ENCODE results near the gene HOXC10. TPM values are rescaled to one million over a fixed set of nuclear protein-coding genes. Genes with fewer than 3 reads are reported as not detected.
A peak's percentile ranks its signal among the peaks of the same experiment; 100 is the strongest.

The HOXC10 gene
- total RNA-seq, 1 experiment from 2014 or later = 154 TPM

GRCh38 chr12:53954694-53955035 is 30.3 kb upstream of the HOXC10 start, which contains the start of gene HOXC12:
Gene HOXC12 (plus strand): TSS chr12:53954903. CDS start chr12:53954930, 27 bp downstream.
- ChIA-PET CTCF (no interaction called here), POLR2A (no interaction called here)
- TF ChIP-seq, protein P1, sequence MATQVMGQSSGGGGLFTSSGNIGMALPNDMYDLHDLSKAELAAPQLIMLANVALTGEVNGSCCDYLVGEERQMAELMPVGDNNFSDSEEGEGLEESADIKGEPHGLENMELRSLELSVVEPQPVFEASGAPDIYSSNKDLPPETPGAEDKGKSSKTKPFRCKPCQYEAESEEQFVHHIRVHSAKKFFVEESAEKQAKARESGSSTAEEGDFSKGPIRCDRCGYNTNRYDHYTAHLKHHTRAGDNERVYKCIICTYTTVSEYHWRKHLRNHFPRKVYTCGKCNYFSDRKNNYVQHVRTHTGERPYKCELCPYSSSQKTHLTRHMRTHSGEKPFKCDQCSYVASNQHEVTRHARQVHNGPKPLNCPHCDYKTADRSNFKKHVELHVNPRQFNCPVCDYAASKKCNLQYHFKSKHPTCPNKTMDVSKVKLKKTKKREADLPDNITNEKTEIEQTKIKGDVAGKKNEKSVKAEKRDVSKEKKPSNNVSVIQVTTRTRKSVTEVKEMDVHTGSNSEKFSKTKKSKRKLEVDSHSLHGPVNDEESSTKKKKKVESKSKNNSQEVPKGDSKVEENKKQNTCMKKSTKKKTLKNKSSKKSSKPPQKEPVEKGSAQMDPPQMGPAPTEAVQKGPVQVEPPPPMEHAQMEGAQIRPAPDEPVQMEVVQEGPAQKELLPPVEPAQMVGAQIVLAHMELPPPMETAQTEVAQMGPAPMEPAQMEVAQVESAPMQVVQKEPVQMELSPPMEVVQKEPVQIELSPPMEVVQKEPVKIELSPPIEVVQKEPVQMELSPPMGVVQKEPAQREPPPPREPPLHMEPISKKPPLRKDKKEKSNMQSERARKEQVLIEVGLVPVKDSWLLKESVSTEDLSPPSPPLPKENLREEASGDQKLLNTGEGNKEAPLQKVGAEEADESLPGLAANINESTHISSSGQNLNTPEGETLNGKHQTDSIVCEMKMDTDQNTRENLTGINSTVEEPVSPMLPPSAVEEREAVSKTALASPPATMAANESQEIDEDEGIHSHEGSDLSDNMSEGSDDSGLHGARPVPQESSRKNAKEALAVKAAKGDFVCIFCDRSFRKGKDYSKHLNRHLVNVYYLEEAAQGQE (IDR thresholded peaks at IDR 0.05; ENCODE audit: insufficient read depth in 1 of 2, low read depth in 2 of 2, low read length in 1 of 2) = no peak
- TF ChIP-seq SIN3A (IDR thresholded peaks at IDR 0.05; ENCODE audit: borderline replicate concordance, insufficient read depth, low read depth, low read length) = no peak
- no peak for TF ChIP-seq TCF7L2 (IDR thresholded peaks at IDR 0.05; ENCODE audit: low read depth, low read length)
- TF ChIP-seq POLR2AphosphoS5 (IDR thresholded peaks at IDR 0.05; ENCODE audit: low read depth, low read length) = no peak
- TF ChIP-seq CTCF (IDR thresholded peaks at IDR 0.05) = no peak
- Histone ChIP-seq H3K27me3 (ENCODE audit: control insufficient read depth, insufficient read depth, low read length) (no peaks in the 10 kb centered on the region), H3K9me3 (ENCODE audit: control insufficient read depth, insufficient read depth, low read depth, low read length) (no peaks in the 10 kb centered on the region), H3K4me3 (ENCODE audit: low read depth in 2 of 2, low read length in 2 of 2) (peak within 1 kb of the TSS in 1 of 2 experiments; percentile 26; a peak in 1 of 4 replicates), H3K36me3 (ENCODE audit: control insufficient read depth, insufficient read depth, low read length) (no peaks in the 10 kb centered on the region), H3K4me1 (ENCODE audit: control insufficient read depth, insufficient read depth, low read length) (peaks cover 81% of the 10 kb centered on the region), H3K27ac (ENCODE audit: low read length) (peak within 1 kb of the TSS; percentile 98)
- no TSS peak for BruUV-seq (replicated peaks)
- in situ Hi-C loops (cut with HindIII; ENCODE audit: low pct_unique_long_range_greater_than_20kb, low sequenced_read_pairs) (no loop called here), intact Hi-C loops (cut with micrococcal nuclease; ENCODE audit: unreplicated experiment) (no loop called here)
- ATAC-seq (no peak), DNase-seq (ENCODE audit: low read depth, low spot score) (no peak)

DNA sequence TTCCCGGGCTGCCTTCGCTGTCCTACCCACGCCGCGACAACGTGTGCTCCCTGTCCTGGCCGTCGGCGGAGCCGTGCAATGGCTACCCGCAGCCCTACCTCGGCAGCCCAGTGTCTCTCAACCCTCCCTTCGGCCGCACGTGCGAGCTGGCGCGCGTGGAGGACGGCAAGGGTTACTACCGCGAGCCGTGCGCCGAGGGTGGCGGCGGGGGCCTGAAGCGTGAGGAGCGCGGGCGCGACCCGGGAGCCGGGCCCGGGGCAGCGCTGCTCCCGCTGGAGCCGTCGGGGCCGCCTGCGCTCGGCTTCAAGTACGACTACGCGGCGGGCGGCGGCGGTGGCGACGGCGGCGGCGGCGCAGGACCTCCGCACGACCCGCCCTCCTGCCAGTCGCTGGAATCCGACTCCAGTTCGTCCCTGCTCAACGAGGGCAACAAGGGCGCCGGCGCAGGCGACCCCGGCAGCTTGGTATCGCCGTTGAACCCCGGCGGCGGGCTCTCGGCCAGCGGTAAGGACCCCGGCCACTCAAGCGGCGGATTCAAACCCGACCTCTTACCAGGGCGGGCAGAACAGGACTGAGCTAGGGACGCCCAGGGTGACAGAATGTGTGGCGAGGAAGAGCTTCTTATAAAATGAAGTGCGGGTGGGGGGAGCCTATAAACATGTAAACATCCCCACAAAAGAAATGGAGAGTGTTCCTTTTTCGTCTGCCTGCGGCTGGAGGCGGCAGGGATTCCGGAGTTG is 29.7 kb upstream of the HOXC10 start:
- Histone ChIP-seq H3K4me3 (ENCODE audit: low read depth in 2 of 2, low read length in 2 of 2) (peak overlapping the region in 1 of 2 experiments; percentile 13; a peak in 1 of 4 replicates), H3K9me3 (ENCODE audit: control insufficient read depth, insufficient read depth, low read depth, low read length) (no peaks in the 10 kb centered on the region), H3K27me3 (ENCODE audit: control insufficient read depth, insufficient read depth, low read length) (no peaks in the 10 kb centered on the region), H3K27ac (ENCODE audit: low read length) (peak overlapping the region; percentile 98), H3K4me1 (ENCODE audit: control insufficient read depth, insufficient read depth, low read length) (peaks cover 77% of the 10 kb centered on the region), H3K36me3 (ENCODE audit: control insufficient read depth, insufficient read depth, low read length) (no peaks in the 10 kb centered on the region)
- in situ Hi-C loops (cut with HindIII; ENCODE audit: low pct_unique_long_range_greater_than_20kb, low sequenced_read_pairs) (no loop called here), intact Hi-C loops (cut with micrococcal nuclease; ENCODE audit: unreplicated experiment) (no loop called here)
- no peak for TF ChIP-seq TCF7L2 (IDR thresholded peaks at IDR 0.05; ENCODE audit: low read depth, low read length)
- ChIA-PET POLR2A (no interaction called here), CTCF (interaction anchor here (0.5 kb wide), 1 partner anchor 208 kb away, joined by 4 read pairs; no protein-coding TSS in a partner anchor)
- no peak for ATAC-seq
- DNase-seq (ENCODE audit: low read depth, low spot score) = no peak
- BruUV-seq (replicated peaks) = no TSS peak

DNA sequence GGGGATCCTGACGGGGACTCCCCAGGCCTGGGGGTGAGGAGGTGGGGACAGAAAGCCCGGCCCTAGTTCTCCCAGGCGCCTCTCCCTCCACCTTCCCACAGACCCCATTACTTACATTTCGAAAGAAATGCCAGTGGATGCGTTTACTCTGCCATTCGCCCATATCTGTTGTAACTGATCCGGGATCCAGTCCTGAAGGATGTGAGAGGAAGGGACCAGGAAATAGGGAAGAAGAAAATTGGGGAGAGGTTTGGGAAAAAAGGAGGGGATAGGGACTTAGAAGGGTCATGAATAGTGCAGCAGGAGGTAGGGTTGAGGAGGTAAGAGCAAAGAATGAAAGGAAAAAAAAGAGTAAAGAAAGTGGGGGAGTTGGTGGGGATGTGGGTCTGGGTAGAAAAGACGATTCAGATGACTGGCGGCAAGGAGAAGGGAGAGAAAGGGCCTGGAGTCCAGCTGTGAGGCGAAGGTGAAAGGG is 29.1 kb upstream of the HOXC10 start:
- in situ Hi-C loops (cut with HindIII; ENCODE audit: low pct_unique_long_range_greater_than_20kb, low sequenced_read_pairs) (no loop called here), intact Hi-C loops (cut with micrococcal nuclease; ENCODE audit: unreplicated experiment) (no loop called here)
- no peak for ATAC-seq
- CTCF ChIA-PET = no interaction called here
- DNase-seq (ENCODE audit: low read depth, low spot score) = no peak
- Histone ChIP-seq H3K9me3 (ENCODE audit: control insufficient read depth, insufficient read depth, low read depth, low read length) (no peaks in the 10 kb centered on the region), H3K27me3 (ENCODE audit: control insufficient read depth, insufficient read depth, low read length) (no peaks in the 10 kb centered on the region), H3K36me3 (ENCODE audit: control insufficient read depth, insufficient read depth, low read length) (no peaks in the 10 kb centered on the region), H3K4me3 (ENCODE audit: low read depth in 2 of 2, low read length in 2 of 2) (peak overlapping the region in 1 of 2 experiments; percentile 13; a peak in 1 of 4 replicates), H3K4me1 (ENCODE audit: control insufficient read depth, insufficient read depth, low read length) (peaks cover 72% of the 10 kb centered on the region), H3K27ac (ENCODE audit: low read length) (peak overlapping the region; percentile 89)
- TF ChIP-seq CTCF (IDR thresholded peaks at IDR 0.05) (no peak), TCF7L2 (IDR thresholded peaks at IDR 0.05; ENCODE audit: low read depth, low read length) (no peak), SIN3A (IDR thresholded peaks at IDR 0.05; ENCODE audit: borderline replicate concordance, insufficient read depth, low read depth, low read length) (no peak), POLR2AphosphoS5 (IDR thresholded peaks at IDR 0.05; ENCODE audit: low read depth, low read length) (no peak)
- TF ChIP-seq, protein P1 (IDR thresholded peaks at IDR 0.05; ENCODE audit: insufficient read depth in 1 of 2, low read depth in 2 of 2, low read length in 1 of 2) = no peak
- POLR2A ChIA-PET = no interaction called here
- BruUV-seq (replicated peaks) = no TSS peak

All from Panc1 (cell line).